ENCODE data around the gene BAD. TPM values are rescaled to one million over a fixed set of nuclear protein-coding genes. Genes with fewer than 3 reads are reported as not detected.

The BAD gene
- total and polyA plus RNA-seq, 10 of the 15 experiments (the other 5 are each of a cell fraction or from before 2014, with no cell fraction given): 1.5 to 67.2 (median 39.6) TPM

- ChIA-PET SMC1A (ENCODE audit: uncharacterized antibody, unreplicated experiment) (no interaction called here), CTCF (interaction anchor here (1.3 to 1.7 kb wide), 3 partner anchors 13 to 67 kb away, joined by 5 to 7 read pairs (median 5); partner anchors contain the start of gene ESRRA), POLR2A (interaction anchor here (0.9 to 3.0 kb wide), 3 partner anchors 21 to 33 kb away, joined by 3 to 21 read pairs (median 4); partner anchors contain the start of gene FERMT3), RAD21 (ENCODE audit: unreplicated experiment) (interaction anchor here (1.0 kb wide), 2 partner anchors 9 to 32 kb away, joined by 3 read pairs; partner anchors contain the start of gene PPP1R14B)
- H4K20me1 ChIP-seq (ENCODE audit: control insufficient read depth, insufficient read depth): no peaks in the 10 kb centered on the region
- FAIRE-seq: no peak
- H3K79me2 ChIP-seq (ENCODE audit: control insufficient read depth, insufficient read depth, low read length): peaks cover 21% of the 10 kb centered on the region
- H3K27me3 ChIP-seq (replicated peaks in 1 of 2; ENCODE audit: control insufficient read depth in 2 of 2, insufficient read depth in 2 of 2, low read length in 1 of 2): no peaks in the 10 kb centered on the region
- H3K9me3 ChIP-seq (replicated peaks; ENCODE audit: control insufficient read depth, insufficient read depth, low read length): no peaks in the 10 kb centered on the region
- no peak overlapping the region for H2AFZ ChIP-seq (ENCODE audit: control insufficient read depth, low read depth, low read length)
- 97% methylated on average over 12 of the region's 12 CpGs for WGBS (ENCODE audit: insufficient coverage, insufficient replicate concordance, low lambda C conversion rate, missing lambda C conversion rate)
- no peak overlapping the region for H3K4me3 ChIP-seq
- no peak overlapping the region; the same call in 1 of the 2 replicates for H3K27ac ChIP-seq (ENCODE audit: control insufficient read depth, insufficient read depth)
- ATAC-seq: no peak
- H3K4me2 ChIP-seq (ENCODE audit: control insufficient read depth, insufficient read depth): no peak overlapping the region; the same call in 1 of the 2 replicates
- BruUV-seq (replicated peaks): no TSS peak
- DNase-seq (ENCODE audit: low read depth, low spot score): no peak
- H3K9ac ChIP-seq (ENCODE audit: control insufficient read depth, insufficient read depth, low read length): no peak overlapping the region; the same call in 1 of the 2 replicates
- H3K4me1 ChIP-seq (ENCODE audit: control insufficient read depth, insufficient read depth, low read length): peaks cover 46% of the 10 kb centered on the region
- H3K36me3 ChIP-seq (ENCODE audit: control insufficient read depth in 2 of 2, insufficient read depth in 2 of 2, low read length in 1 of 2): peaks cover 0 to 5% of the 10 kb centered on the region in 2 experiments; a peak in 2 of 4 replicates
- intact Hi-C loops (cut with micrococcal nuclease; ENCODE audit: unreplicated experiment): no loop called here
- in situ Hi-C loops (cut with MboI): loop anchor here (25.0 kb wide), 1 partner anchor 1625 kb away; the partner anchor contains the start of genes CFL1, EFEMP2 and MUS81
- no peak for TF ChIP-seq KLF5 (IDR thresholded peaks at IDR 0.05; ENCODE audit: partially characterized antibody)
- no peak for TF ChIP-seq ZBTB11 (CRISPR knock-in tag; IDR thresholded peaks at IDR 0.05)
- no peak for TF ChIP-seq PKNOX1 (IDR thresholded peaks at IDR 0.05)
- no peak for TF ChIP-seq RAD51 (IDR thresholded peaks at IDR 0.05)
- no peak for TF ChIP-seq ZBED1 (IDR thresholded peaks at IDR 0.05; ENCODE audit: borderline replicate concordance)
- TF ChIP-seq E2F8 (IDR thresholded peaks at IDR 0.05; ENCODE audit: low read depth, partially characterized antibody): no peak
- TF ChIP-seq USF1 (IDR thresholded peaks at IDR 0.05; ENCODE audit: borderline replicate concordance, extremely low read length, insufficient read depth, low read depth, low read length): no peak
- TF ChIP-seq SKIL (IDR thresholded peaks at IDR 0.05; ENCODE audit: low read depth, poor library complexity, severe bottlenecking): no peak
- TF ChIP-seq MXI1 (IDR thresholded peaks at IDR 0.05; ENCODE audit: low read depth, low read length): no peak
- no peak for TF ChIP-seq MEF2A (IDR thresholded peaks at IDR 0.05; ENCODE audit: insufficient read depth, low read depth, low read length)
- no peak for TF ChIP-seq NFYB (IDR thresholded peaks at IDR 0.05; ENCODE audit: insufficient read depth, low read depth, low read length)
- no peak for TF ChIP-seq SMAD5 (IDR thresholded peaks at IDR 0.05; ENCODE audit: low read depth)
Measured at GRCh38 chr11:64237484-64237951, 46.9 kb downstream of the BAD start.
